Stimulated activated CD4-positive, alpha-beta T cell treated with anti-CD3 and anti-CD28 coated beads, Interleukin-1b, Interleukin-23, amount 100 ng/mL, for 1 hour (primary cell): Measurements from ENCODE around the gene ANKRD28.
"Not testable (repeated sequence)": the region's sequence is repeated elsewhere in the genome, so short reads cannot be mapped to it uniquely, and the experiment has no call there.

Experiments
- DNase-seq, 2 donors: peaks; one replicate each; pipeline ENCODE4 v3.0.0-alpha.2; 2020; ENCODE audit warnings: low read depth in 2 of 2

The ANKRD28 gene

GRCh38 chr3:15635121-15635661, 162.6 kb downstream of the ANKRD28 start:
- no peak for DNase-seq

GRCh38 chr3:15634671-15635070, 163.1 kb downstream of the ANKRD28 start:
- DNase-seq, result no peak

GRCh38 chr3:15633766-15634598, 163.8 kb downstream of the ANKRD28 start:
- DNase-seq, result no peak

- no peak for DNase-seq
Measured at GRCh38 chr3:15633159-15633558, 164.6 kb downstream of the ANKRD28 start.

GRCh38 chr3:15632212-15632580, 165.6 kb downstream of the ANKRD28 start:
- DNase-seq, result no peak

- DNase-seq, result no peak
Measured at GRCh38 chr3:15631426-15632211, 166.2 kb downstream of the ANKRD28 start.

GRCh38 chr3:15630646-15631350, 167.0 kb downstream of the ANKRD28 start:
- DNase-seq, result no peak

GRCh38 chr3:15629860-15630597, 167.8 kb downstream of the ANKRD28 start:
- DNase-seq, result peak; percentile 13 to 25

- no peak for DNase-seq
Measured at GRCh38 chr3:15628967-15629366, 168.8 kb downstream of the ANKRD28 start.

GRCh38 chr3:15623535-15624440, 174.0 kb downstream of the ANKRD28 start:
- DNase-seq, result no peak

GRCh38 chr3:15619659-15620464, 177.9 kb downstream of the ANKRD28 start:
- not testable (repeated sequence) for DNase-seq
